Activated naive CD8-positive, alpha-beta T cell (primary cell): Measurements from ENCODE around the gene TTC27.

Experiments
- H3K27ac Mint-ChIP-seq: one replicate; pipeline ENCODE4 v1.8.0; 2021; ENCODE audit warnings: mixed read lengths
- H3K27me3 Mint-ChIP-seq: one replicate; pipeline ENCODE4 v1.8.0; 2021; ENCODE audit warnings: mixed read lengths
- H3K36me3 Mint-ChIP-seq: one replicate; pipeline ENCODE4 v1.8.0; 2021; ENCODE audit warnings: mixed read lengths
- H3K4me1 Mint-ChIP-seq: one replicate; pipeline ENCODE4 v1.8.0; 2021; ENCODE audit warnings: low read depth, mixed read lengths
- H3K4me3 Mint-ChIP-seq: one replicate; pipeline ENCODE4 v1.8.0; 2021; ENCODE audit warnings: mild to moderate bottlenecking, mixed read lengths
- H3K9me3 Mint-ChIP-seq: one replicate; pipeline ENCODE4 v1.8.0; 2021; ENCODE audit warnings: low read depth, mixed read lengths

TTC27 gene

DNA sequence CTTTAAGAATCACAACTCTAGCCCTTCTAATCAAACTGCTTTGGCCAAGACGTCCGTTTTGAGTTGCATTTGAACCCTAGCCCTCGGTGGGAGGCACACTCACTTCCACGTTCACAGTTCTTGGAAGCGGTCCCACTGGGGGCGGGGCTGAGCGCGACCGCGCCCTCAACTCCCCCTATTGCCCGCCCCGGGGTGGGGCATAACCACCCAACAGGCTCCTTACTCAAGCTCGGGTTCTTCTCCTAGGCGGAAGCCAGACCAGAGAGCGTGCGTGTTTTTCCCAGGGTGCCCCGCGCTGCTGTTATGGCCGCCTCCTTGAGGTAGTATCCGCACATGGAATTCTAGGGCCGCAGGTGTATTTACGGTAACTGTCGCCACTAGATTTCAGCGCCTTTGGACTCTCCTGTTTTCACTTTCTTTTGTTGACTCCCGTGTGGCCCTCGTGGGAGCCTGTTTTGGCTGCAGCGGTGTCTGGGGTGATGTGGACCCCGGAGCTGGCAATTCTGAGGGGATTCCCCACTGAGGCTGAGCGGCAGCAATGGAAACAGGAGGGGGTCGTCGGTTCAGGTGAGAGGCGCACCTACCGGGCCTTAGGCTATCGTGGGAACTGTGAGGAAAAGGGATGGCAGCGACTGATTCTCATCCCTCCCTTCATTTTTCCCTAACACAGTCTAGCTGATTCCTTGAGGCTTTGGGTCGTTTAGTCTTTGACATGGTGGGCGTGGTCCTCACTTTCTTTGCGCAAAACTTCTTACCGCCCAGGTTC lies at the start of gene TTC27:
TSS of gene TTC27 (plus strand) at position 237 of the 766 bp plus-strand sequence. CDS start at position 480, 243 bp downstream.
- peaks cover 6% of the 10 kb centered on the region for H3K36me3 Mint-ChIP-seq
- H3K4me1 Mint-ChIP-seq = peaks cover 36% of the 10 kb centered on the region
- peak within 1 kb of the TSS; percentile 98 for H3K27ac Mint-ChIP-seq
- no peaks in the 10 kb centered on the region for H3K27me3 Mint-ChIP-seq
- H3K4me3 Mint-ChIP-seq = peak within 1 kb of the TSS; percentile 97
- H3K9me3 Mint-ChIP-seq = no peaks in the 10 kb centered on the region

DNA sequence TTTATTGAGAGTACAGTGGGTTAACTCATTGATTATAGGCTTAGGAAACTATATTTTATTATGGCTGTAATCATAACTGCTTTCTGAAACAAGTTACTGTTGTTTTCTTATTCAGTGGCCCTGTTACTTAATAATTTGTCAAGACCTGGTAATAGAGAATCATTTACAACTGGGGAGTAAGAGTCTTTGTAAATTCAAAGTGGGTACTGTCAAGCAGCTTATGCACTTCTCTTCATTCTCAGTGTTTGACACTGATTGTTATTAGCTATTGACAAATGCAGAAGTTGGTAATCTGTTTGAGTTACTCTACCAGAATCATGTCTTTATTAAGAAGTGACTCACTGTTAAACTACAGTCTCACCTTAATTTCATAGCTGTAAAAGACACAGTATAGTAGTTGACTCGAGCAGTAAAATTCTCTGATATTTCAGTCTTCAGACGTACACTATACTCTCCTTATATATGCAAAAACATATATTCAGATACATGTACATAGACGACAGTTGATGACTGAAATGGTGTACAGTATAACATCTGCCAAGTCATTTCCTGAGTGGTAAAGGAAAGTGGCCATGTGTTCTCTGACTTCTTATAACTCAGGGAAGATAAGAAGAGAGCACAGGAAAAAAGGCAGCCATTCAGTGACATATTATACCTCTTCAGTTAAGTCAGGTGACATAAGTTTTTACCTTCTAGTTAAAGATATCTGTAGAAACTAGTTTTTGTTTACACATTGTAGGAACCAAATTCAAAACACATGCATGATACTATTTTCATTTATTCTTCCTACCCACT lies 36.0 kb upstream of the TTC27 start:
- H3K27me3 Mint-ChIP-seq = no peaks in the 10 kb centered on the region
- H3K4me3 Mint-ChIP-seq = peak overlapping the region; percentile 49
- peaks cover 34% of the 10 kb centered on the region for H3K4me1 Mint-ChIP-seq
- H3K27ac Mint-ChIP-seq = peak overlapping the region; percentile 94
- H3K9me3 Mint-ChIP-seq = no peaks in the 10 kb centered on the region
- H3K36me3 Mint-ChIP-seq = peaks cover 15% of the 10 kb centered on the region

DNA sequence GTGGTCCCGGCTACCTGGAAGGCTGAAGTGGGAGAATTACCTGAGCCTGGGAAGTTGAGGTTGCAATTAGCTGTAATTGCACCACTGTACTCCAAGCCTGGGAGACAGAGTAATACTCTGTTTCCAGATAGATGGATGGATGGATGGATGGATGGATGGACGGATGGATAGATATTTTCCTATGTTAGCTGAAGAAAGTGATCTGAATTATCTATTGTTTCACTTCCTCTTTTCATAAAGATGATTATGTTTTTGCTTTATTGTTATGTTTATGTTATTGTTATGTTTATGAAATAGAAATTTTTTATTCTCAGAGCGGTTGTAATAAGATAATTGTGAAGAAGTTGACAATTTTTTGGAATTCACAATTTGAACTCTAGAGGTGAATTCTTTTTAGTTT lies 33.3 kb upstream of the TTC27 start:
- peaks cover 13% of the 10 kb centered on the region for H3K36me3 Mint-ChIP-seq
- no peak overlapping the region for H3K4me3 Mint-ChIP-seq
- H3K27ac Mint-ChIP-seq = peak overlapping the region; percentile 41
- H3K4me1 Mint-ChIP-seq = peaks cover 29% of the 10 kb centered on the region
- H3K9me3 Mint-ChIP-seq = no peaks in the 10 kb centered on the region
- no peaks in the 10 kb centered on the region for H3K27me3 Mint-ChIP-seq

DNA sequence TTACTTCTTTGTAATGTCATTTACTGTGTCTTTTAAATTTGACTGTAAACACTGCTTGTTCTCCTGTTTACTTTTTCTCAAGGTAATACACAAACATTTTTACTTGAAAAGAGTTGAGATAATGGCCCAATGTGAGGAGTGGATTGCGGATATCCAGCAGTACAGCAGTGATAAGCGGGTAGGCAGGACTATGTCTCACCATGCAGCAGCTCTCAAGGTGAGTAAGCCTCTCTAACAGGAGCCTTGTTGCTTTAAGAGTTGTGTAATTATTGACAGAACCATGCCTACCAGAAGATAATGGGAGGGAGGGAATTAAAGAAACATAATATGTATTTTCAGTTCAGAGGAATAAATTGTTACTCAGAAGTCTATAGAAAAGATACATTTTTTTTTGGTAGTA lies 16.5 kb upstream of the TTC27 start:
- Mint-ChIP-seq H3K4me3 (no peak overlapping the region), H3K27me3 (no peaks in the 10 kb centered on the region), H3K9me3 (no peaks in the 10 kb centered on the region), H3K36me3 (peaks cover 5% of the 10 kb centered on the region), H3K27ac (no peak overlapping the region), H3K4me1 (no peaks in the 10 kb centered on the region)

DNA sequence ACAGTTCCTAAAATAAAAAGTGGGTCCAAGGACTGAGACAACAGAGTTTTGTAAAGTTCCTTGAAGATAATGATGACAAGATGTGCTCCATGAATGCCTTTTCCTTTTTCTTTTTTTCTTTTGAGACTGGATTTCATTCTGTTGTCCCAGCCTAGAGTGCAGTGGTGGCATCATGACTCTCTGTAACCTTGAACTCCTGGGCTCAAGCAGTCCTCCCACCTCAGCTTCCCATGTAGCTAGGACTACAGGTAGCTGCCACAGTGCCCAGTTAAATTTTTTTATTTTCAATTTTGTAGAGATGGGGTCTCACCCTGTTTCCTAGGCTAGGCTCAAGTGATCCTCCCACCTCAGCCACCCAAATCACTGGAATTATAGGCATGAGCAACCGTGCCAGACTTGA lies 16.1 kb upstream of the TTC27 start:
- no peak overlapping the region for H3K4me3 Mint-ChIP-seq
- H3K4me1 Mint-ChIP-seq = no peaks in the 10 kb centered on the region
- H3K36me3 Mint-ChIP-seq = peaks cover 5% of the 10 kb centered on the region
- H3K9me3 Mint-ChIP-seq = no peaks in the 10 kb centered on the region
- H3K27ac Mint-ChIP-seq = peak overlapping the region; percentile 3
- no peaks in the 10 kb centered on the region for H3K27me3 Mint-ChIP-seq

DNA sequence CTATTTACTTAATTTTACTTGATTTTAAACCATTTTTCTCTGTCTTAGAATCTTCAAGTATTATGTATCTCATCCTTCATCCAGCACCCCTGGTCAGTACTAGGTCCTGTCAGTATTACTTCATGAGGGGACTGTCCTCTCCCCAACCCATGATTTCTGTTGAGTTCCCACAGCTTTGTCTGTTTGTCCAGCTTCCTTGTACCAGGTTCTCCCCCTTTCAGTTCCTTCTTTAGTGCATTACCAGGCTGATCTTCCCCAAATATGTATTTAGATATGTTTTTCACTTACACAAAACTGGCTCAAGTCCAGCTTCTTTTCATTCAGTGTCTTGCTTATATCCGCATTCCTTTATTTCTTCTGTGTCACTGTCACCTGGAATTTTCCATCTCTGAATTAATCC lies 13.8 kb upstream of the TTC27 start:
- no peaks in the 10 kb centered on the region for H3K4me1 Mint-ChIP-seq
- no peaks in the 10 kb centered on the region for H3K27me3 Mint-ChIP-seq
- peak overlapping the region; percentile 80 for H3K27ac Mint-ChIP-seq
- peaks cover 5% of the 10 kb centered on the region for H3K36me3 Mint-ChIP-seq
- H3K4me3 Mint-ChIP-seq = no peak overlapping the region
- no peaks in the 10 kb centered on the region for H3K9me3 Mint-ChIP-seq

DNA sequence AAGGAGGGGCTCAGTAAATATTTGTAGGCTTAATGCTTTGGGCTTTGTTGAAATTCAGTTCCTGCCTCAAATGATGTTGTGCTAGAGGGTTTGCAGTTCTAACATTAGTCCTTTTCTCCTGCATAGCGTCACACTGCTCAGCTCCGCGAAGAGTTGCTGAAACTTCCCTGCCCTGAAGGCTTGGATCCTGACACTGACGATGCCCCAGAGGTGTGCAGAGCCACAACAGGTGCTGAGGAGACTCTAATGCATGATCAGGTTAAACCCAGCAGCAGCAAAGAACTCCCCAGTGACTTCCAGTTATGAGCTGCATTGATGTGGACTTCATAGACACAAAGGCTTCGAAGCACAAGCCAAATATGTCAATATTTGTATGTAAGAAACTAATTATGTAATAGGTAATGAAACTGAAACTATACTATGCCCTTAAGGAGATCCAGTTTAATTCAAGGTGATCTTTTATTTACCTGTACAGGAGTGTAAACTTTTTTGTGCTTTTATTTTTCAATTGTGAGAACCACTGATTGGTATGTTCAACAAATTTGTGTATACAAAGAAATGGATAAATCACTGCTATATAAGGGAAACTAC lies 10.2 kb upstream of the TTC27 start:
- Mint-ChIP-seq H3K27me3 (no peaks in the 10 kb centered on the region), H3K4me1 (no peaks in the 10 kb centered on the region), H3K4me3 (no peak overlapping the region), H3K27ac (no peak overlapping the region), H3K36me3 (peaks cover 14% of the 10 kb centered on the region), H3K9me3 (no peaks in the 10 kb centered on the region)

DNA sequence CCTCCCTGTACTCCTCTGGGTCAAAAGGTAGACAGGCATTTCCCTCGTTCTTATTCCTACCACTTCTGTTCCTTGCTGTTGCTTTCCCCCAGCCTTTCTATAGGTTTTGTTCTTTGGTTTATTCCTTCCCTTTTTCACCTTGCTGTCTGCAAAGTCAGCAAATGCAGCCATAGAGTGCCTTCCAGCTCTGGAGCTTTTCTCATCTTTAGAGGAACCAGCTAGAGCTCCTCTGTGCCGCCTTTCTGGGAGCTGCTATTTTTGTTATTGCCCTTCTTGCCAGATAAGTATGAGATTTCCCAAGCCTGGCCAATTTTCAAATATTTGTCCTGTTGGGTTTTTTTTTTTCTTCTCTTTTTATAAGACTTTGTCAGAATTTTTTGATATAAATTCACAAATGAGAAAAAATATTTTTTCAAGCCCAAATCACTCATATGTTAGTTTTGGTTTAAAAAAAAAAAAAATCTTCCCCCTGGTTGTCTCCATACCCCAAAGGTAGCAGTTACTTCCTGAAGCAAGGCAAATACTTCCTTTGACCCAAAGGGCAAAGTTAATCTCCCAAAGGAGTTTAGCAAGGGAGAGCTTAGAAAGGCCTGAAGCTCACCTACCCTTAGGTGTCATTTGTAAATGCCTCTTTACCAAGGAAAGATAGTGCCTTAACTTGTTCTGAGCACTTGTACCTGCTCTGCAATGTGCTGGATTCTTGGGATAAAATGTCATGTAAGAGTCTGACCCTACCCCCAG lies 5.1 kb upstream of the TTC27 start:
- H3K4me3 Mint-ChIP-seq = no peak overlapping the region
- peaks cover 7% of the 10 kb centered on the region for H3K4me1 Mint-ChIP-seq
- H3K36me3 Mint-ChIP-seq = peaks cover 9% of the 10 kb centered on the region
- H3K9me3 Mint-ChIP-seq = no peaks in the 10 kb centered on the region
- H3K27ac Mint-ChIP-seq = peak overlapping the region; percentile 31
- no peaks in the 10 kb centered on the region for H3K27me3 Mint-ChIP-seq

DNA sequence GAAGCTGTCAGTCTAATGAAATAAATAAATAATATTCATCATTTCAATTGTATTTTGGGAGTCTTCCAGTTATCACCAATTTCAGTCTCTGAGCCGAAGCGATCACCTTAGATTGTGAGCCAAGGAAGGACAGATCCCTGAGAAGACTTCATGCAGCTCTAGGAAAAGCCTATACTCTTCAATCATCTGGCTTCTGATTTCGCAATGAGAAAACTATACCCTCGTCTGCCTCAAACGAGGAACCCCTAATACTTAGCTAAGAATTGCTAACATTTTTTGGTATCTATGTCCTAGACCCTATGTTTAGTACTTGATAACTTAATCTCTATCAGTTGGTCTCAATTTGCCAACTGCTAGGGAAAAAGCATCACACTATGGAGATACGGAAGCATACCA lies 4.5 kb upstream of the TTC27 start:
- Mint-ChIP-seq H3K36me3 (peaks cover 9% of the 10 kb centered on the region), H3K4me1 (peaks cover 10% of the 10 kb centered on the region), H3K27me3 (no peaks in the 10 kb centered on the region), H3K27ac (no peak overlapping the region), H3K4me3 (no peak overlapping the region), H3K9me3 (no peaks in the 10 kb centered on the region)

DNA sequence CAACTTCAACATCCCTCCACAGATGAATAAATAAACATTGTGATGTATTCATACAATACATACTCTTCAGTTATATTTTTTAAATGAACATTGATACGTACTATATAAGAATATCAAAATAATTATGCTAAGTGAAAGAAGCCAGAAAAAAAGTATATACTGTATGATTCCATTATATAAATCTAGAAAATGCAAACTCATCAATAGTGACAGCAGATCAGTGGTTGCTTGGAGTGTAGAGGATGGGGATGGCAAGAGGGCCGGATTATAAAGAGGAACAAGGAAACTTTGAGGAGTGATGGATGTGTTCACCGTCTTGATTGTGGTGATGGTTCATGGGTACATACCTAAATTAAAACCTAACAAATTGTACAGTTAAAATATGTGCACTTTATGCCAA lies 3.0 kb upstream of the TTC27 start:
- peaks cover 8% of the 10 kb centered on the region for H3K36me3 Mint-ChIP-seq
- no peaks in the 10 kb centered on the region for H3K9me3 Mint-ChIP-seq
- H3K27me3 Mint-ChIP-seq = no peaks in the 10 kb centered on the region
- peaks cover 19% of the 10 kb centered on the region for H3K4me1 Mint-ChIP-seq
- H3K4me3 Mint-ChIP-seq = no peak overlapping the region
- no peak overlapping the region for H3K27ac Mint-ChIP-seq

DNA sequence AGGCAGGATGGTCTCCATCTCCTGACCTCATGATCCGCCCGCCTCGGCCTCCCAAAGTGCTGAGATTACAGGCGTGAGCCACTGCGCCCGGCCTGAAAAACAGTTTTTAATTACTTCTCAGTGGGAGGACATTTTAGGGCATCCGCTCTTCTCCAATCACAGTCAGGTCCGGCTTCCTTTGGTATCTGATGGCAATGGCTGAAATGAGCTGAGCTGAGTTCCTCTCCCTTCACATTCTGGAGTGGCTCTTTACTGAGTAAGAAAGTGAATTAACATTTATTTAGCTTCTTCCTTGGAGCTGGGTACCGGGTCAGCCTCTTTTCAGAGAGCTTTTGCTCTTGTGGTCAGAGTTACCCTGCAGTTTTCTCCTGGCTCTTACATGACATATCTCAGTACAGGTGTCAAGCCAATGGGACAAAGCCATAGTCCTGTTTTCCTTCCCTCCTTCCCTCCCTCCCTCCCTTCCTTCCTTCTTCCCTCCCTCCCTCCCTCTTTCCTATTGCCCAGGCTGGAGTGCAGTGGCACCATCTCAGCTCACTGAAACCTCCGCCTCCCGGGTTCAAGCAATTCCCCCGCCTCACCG lies 1.1 kb upstream of the TTC27 start:
- Mint-ChIP-seq H3K27me3 (no peaks in the 10 kb centered on the region), H3K36me3 (peaks cover 11% of the 10 kb centered on the region), H3K27ac (peak overlapping the region; percentile 98), H3K9me3 (no peaks in the 10 kb centered on the region), H3K4me3 (peak overlapping the region; percentile 97), H3K4me1 (peaks cover 27% of the 10 kb centered on the region)

DNA sequence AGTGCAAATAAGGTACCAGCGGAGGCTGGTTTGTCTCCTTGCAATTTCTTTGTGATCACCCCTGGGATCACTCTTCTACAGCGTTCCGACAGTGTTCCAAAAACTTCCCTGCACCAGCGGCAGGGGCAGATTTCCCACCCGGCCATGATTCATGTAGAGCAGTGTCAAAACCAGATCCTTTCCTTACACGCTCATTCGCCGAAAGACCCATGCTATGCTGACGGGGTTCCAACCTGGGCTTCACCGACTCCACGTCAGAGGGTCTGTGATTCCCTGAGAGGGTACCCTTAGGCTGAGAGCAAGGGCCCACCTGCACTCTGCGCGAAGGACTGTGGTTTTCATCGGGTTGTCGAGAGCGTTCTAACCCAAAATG lies 423 bp upstream of the TTC27 start:
- Mint-ChIP-seq H3K27me3 (no peaks in the 10 kb centered on the region), H3K9me3 (no peaks in the 10 kb centered on the region), H3K4me3 (peak overlapping the region; percentile 97), H3K4me1 (peaks cover 31% of the 10 kb centered on the region), H3K27ac (peak overlapping the region; percentile 98), H3K36me3 (peaks cover 6% of the 10 kb centered on the region)

DNA sequence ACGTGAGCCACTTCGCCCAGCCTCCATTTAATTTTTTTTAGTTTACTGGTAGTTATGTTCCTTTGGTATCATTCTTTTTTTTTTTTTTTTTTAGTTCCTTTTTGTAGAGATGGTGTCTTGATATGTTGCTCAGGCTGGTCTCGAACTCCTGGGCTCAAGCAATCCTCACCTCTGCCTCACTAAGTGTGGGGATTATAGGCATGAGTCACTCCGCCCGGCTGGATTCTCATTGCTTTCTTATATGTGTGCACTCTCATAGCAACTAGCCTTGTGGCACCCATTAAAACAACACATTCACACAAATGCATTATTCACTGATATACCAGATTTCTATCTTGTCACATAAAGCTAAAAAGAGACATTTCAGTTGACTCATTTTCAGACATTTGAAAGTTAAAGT lies 4.2 kb downstream of the TTC27 start:
- Mint-ChIP-seq H3K36me3 (peaks cover 9% of the 10 kb centered on the region), H3K27ac (no peak overlapping the region), H3K27me3 (no peaks in the 10 kb centered on the region), H3K4me3 (peak overlapping the region; percentile 20), H3K4me1 (peaks cover 38% of the 10 kb centered on the region), H3K9me3 (no peaks in the 10 kb centered on the region)

DNA sequence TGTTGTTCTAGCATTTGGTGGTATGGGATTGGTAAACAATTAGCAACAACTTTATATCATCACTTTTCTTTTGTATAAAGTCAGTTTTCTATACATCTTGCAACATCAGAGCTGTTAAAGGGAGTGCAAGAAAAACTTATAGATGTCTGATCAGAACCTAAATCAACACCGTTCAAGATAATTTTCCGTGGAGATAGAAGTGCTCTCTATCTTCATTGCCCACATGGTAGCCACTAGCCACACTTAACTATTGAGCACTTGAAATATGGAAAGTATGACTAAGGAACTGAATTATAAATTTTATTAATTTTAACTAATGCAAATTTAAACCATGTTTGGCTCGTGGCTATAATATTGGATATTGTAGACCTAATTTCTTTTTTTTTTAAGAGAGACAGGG lies 5.2 kb downstream of the TTC27 start:
- Mint-ChIP-seq H3K9me3 (no peaks in the 10 kb centered on the region), H3K36me3 (peaks cover 9% of the 10 kb centered on the region), H3K4me1 (peaks cover 31% of the 10 kb centered on the region), H3K4me3 (no peak overlapping the region), H3K27me3 (no peaks in the 10 kb centered on the region), H3K27ac (no peak overlapping the region)
